C4-2B (cell line): ENCODE data around the gene SLC31A2.

Source experiments
- CTCF ChIP-seq: fragments of 450-650 bp; conservative IDR thresholded peaks from 2 replicates; pipeline ENCODE4 v1.5.1; 2017; ENCODE audit warnings: mild to moderate bottlenecking
- ZFX ChIP-seq: fragments of 450-650 bp; IDR thresholded peaks from 2 replicates; pipeline ENCODE4 v1.6.1; 2017

DNA sequence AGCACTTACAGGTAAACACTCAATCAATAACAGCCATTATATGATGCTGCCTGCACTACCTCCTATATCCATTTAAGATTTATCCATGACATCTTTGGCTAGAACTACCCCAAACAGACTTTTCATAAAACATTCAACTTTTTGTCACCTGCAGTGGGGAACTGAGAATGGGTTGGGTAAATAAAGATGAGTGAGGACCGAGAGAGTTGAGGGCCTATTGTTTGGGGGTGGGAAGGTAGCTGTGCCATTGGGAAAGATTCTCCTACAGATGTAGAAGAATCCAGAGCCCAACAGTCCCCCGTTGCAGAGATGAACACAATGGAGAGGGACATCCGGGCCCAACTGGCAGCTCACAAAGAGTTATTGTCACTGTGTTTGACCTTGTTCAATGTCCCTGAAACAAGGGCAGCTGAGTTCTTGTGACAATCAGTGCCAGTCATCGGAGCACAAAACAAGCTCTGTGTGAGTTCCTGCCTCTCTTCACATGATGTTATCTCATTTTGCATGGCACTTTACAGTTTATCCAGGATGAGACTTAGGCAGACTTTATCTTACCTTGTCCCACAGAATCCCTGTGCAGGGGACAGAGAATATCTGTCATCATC is 11.5 kb upstream of the SLC31A2 start:
- no peak for TF ChIP-seq CTCF
- no peak for TF ChIP-seq ZFX
